H1 (cell line): ENCODE data around the gene SMCHD1. TPM values are rescaled to one million over a fixed set of nuclear protein-coding genes. Genes with fewer than 3 reads are reported as not detected.

Source experiments
- E2F6 ChIP-seq: IDR thresholded peaks from 2 replicates; pipeline ENCODE4 v1.6.1; 2012; ENCODE audit warnings: inconsistent platforms
- HDAC2 ChIP-seq, 2 experiments: fragments of 300-600 bp in 1 of 2; sonication (generic) in 1 of 2; IDR thresholded peaks; 2 replicates each; pipeline ENCODE4 v1.6.1; 2011 to 2012; ENCODE audit warnings: low read depth in 2 of 2, low read length in 2 of 2, mild to moderate bottlenecking in 2 of 2, moderate library complexity in 2 of 2, borderline replicate concordance in 1 of 2, inconsistent platforms in 1 of 2
- KDM1A ChIP-seq: fragments of 200-600, 300-600 bp; sonication (generic); IDR thresholded peaks from 2 replicates; pipeline ENCODE4 v1.7.1; 2016; ENCODE audit warnings: mild to moderate bottlenecking, low read length, borderline replicate concordance
- MAX ChIP-seq: IDR thresholded peaks from 2 replicates; pipeline ENCODE4 v1.6.1; 2012; ENCODE audit warnings: inconsistent platforms
- SIX5 ChIP-seq: IDR thresholded peaks from 2 replicates; pipeline ENCODE4 v1.6.1; 2011; ENCODE audit warnings: mild to moderate bottlenecking, low read depth, low read length
- SP4 ChIP-seq: IDR thresholded peaks from 2 replicates; pipeline ENCODE4 v1.6.1; 2012; ENCODE audit warnings: low read length, inconsistent platforms
- polyA plus RNA-seq, 7 experiments: library from polyadenylated mRNA; depleted of rRNA in 3 of 7; stranded (reverse) in 5 of 7; unstranded in 2 of 7; fragments of >200 nt in 5 of 7; fragments of 200-250 nt in 2 of 7; gene quantifications; 1 replicate in 5 of 7; 2 replicates in 1 of 7; 4 replicates in 1 of 7; pipeline versions ENCODE4 v1.2.1 to v1.2.3, GENCODE V29; 2011 to 2013; ENCODE audit warnings: missing spikeins in 2 of 7, mixed read lengths in 2 of 7
- total RNA-seq: library from RNA; stranded (reverse); fragmentation: NEBNext Ultra II Directional; extraction: Animal tissue kit (Norgen Biotek cat#: 25700); gene quantifications from 2 replicates; pipeline ENCODE4 v1.2.1, GENCODE V29; 2021

Gene SMCHD1
- total and polyA plus RNA-seq, 2 of the 8 experiments (the other 6 are each of a cell fraction or from before 2014, with no cell fraction given): 9.3 to 32.0 TPM

GRCh38 chr18:2840521-2840920, 185.0 kb downstream of the SMCHD1 start (continued):
- no peak for TF ChIP-seq KDM1A
- no peak for TF ChIP-seq HDAC2 (IDR thresholded peaks at IDR 0.05; ENCODE audit: borderline replicate concordance in 1 of 2, low read depth in 2 of 2, low read length in 2 of 2)
- TF ChIP-seq SIX5: no peak
- no peak for TF ChIP-seq SP4
- no peak for TF ChIP-seq E2F6
- no peak for TF ChIP-seq MAX
